Measurements from ENCODE around the gene MYOF.

The MYOF gene

GRCh38 chr10:93482145-93482834, at the start of gene MYOF:
TSS of gene MYOF (minus strand) at chr10:93482334. CDS start at chr10:93482194, 140 bp downstream.
- peak; percentile 85 for DNase-seq

- DNase-seq, result no peak
These were observed 36.4 kb upstream of the MYOF start for GRCh38 chr10:93518531-93518930.

GRCh38 chr10:93516006-93516380, 33.9 kb upstream of the MYOF start:
- no peak for DNase-seq

GRCh38 chr10:93515071-93516005, 33.2 kb upstream of the MYOF start:
- no peak for DNase-seq

- DNase-seq, result no peak
These were observed 32.4 kb upstream of the MYOF start for GRCh38 chr10:93514521-93514920.

- no peak for DNase-seq
These were observed 31.0 kb upstream of the MYOF start for GRCh38 chr10:93513091-93513490.

GRCh38 chr10:93512565-93512964, 30.4 kb upstream of the MYOF start:
- DNase-seq, result no peak

GRCh38 chr10:93509816-93510215, 27.7 kb upstream of the MYOF start:
- no peak for DNase-seq

GRCh38 chr10:93505075-93505474, 22.9 kb upstream of the MYOF start:
- DNase-seq, result no peak

GRCh38 chr10:93503075-93503474, 20.9 kb upstream of the MYOF start:
- no peak for DNase-seq

- no peak for DNase-seq
These were observed 19.5 kb upstream of the MYOF start for GRCh38 chr10:93501650-93502049.

- no peak for DNase-seq
These were observed 16.0 kb upstream of the MYOF start for GRCh38 chr10:93498166-93498565.

GRCh38 chr10:93496322-93497041, 14.3 kb upstream of the MYOF start, which contains the start of gene CEP55:
TSS of gene CEP55 (plus strand) at chr10:93496612. CDS start at chr10:93500052, 3,440 bp downstream.
- DNase-seq, result peak; percentile 98

GRCh38 chr10:93495654-93496321, 13.7 kb upstream of the MYOF start:
- peak; percentile 52 for DNase-seq

- DNase-seq, result no peak
These were observed 12.4 kb upstream of the MYOF start for GRCh38 chr10:93494494-93494893.

- DNase-seq, result no peak
These were observed 11.0 kb upstream of the MYOF start for GRCh38 chr10:93493162-93493561.

- DNase-seq, result no peak
These were observed 9.5 kb upstream of the MYOF start for GRCh38 chr10:93491602-93492121.

GRCh38 chr10:93488956-93489528, 6.9 kb upstream of the MYOF start:
- peak; percentile 39 for DNase-seq

GRCh38 chr10:93485690-93486089, 3.6 kb upstream of the MYOF start:
- no peak for DNase-seq

GRCh38 chr10:93481637-93482144, 443 bp downstream of the MYOF start:
- no peak for DNase-seq

- DNase-seq, result no peak
These were observed 3.3 kb downstream of the MYOF start for GRCh38 chr10:93478873-93479272.

- no peak for DNase-seq
These were observed 5.4 kb downstream of the MYOF start for GRCh38 chr10:93476756-93477155.

Data from femur (tissue), 1 donor.